H9 (cell line): ENCODE results near the gene EDARADD. TPM values are rescaled to one million over a fixed set of nuclear protein-coding genes. Genes with fewer than 3 reads are reported as not detected.

ENCODE experiments used
- DNase-seq: peaks from one replicate; pipeline ENCODE4 v3.0.0-alpha.2; 2017
- H2AFZ ChIP-seq: one replicate; pipeline ENCODE4 v1.6.1; 2013; ENCODE audit warnings: mild to moderate bottlenecking, low read length, control low read depth, moderate library complexity
- H2AK5ac ChIP-seq: 2 replicates; pipeline ENCODE4 v1.6.1; 2013; ENCODE audit warnings: low read length, control low read depth, mixed read lengths; ENCODE audit not compliant: insufficient read length
- H2BK120ac ChIP-seq: one replicate; pipeline ENCODE4 v1.6.1; 2013; ENCODE audit warnings: low read depth, mild to moderate bottlenecking, low read length, control low read depth, inconsistent platforms; ENCODE audit not compliant: poor library complexity, severe bottlenecking
- H2BK12ac ChIP-seq: 2 replicates; pipeline ENCODE4 v1.6.1; 2013; ENCODE audit warnings: low read length, control low read depth, mixed read lengths, low read depth; ENCODE audit not compliant: insufficient read length
- H2BK15ac ChIP-seq: 2 replicates; pipeline ENCODE4 v1.6.1; 2013; ENCODE audit warnings: low read depth, low read length, control low read depth
- H2BK20ac ChIP-seq: one replicate; pipeline ENCODE4 v1.6.1; 2013; ENCODE audit warnings: low read depth, mild to moderate bottlenecking, low read length, control low read depth, inconsistent platforms; ENCODE audit not compliant: poor library complexity, severe bottlenecking
- H2BK5ac ChIP-seq: 2 replicates; pipeline ENCODE4 v1.6.1; 2013; ENCODE audit warnings: low read length, control low read depth, mixed read lengths; ENCODE audit not compliant: insufficient read length
- H3K14ac ChIP-seq: 2 replicates; pipeline ENCODE4 v1.6.1; 2013; ENCODE audit warnings: low read length, control low read depth; ENCODE audit not compliant: insufficient read depth
- H3K18ac ChIP-seq: 2 replicates; pipeline ENCODE4 v1.6.1; 2013; ENCODE audit warnings: low read depth, mild to moderate bottlenecking, mixed read lengths, low read length, control low read depth; ENCODE audit not compliant: insufficient read length
- H3K23ac ChIP-seq: 2 replicates; pipeline ENCODE4 v1.6.1; 2013; ENCODE audit warnings: low read length, control low read depth, mixed read lengths, low read depth; ENCODE audit not compliant: insufficient read length
- H3K23me2 ChIP-seq: 2 replicates; pipeline ENCODE4 v1.6.1; 2013; ENCODE audit warnings: low read depth, mild to moderate bottlenecking, mixed read lengths, low read length, control low read depth; ENCODE audit not compliant: insufficient read length, poor library complexity, severe bottlenecking
- H3K27ac ChIP-seq: 2 replicates; pipeline ENCODE4 v1.5.1; 2013; ENCODE audit warnings: low read length, control low read depth, mixed read lengths, low read depth; ENCODE audit not compliant: insufficient read length
- H3K27me3 ChIP-seq: 2 replicates; pipeline ENCODE4 v1.6.1; 2013; ENCODE audit warnings: low read length, control low read depth, inconsistent platforms; ENCODE audit not compliant: insufficient read depth
- H3K4ac ChIP-seq: 2 replicates; pipeline ENCODE4 v1.6.1; 2013; ENCODE audit warnings: low read depth, mild to moderate bottlenecking, control low read depth, inconsistent platforms, low read length, moderate library complexity
- H3K4me1 ChIP-seq: 2 replicates; pipeline ENCODE4 v1.6.1; 2013; ENCODE audit warnings: low read length, control low read depth, inconsistent platforms; ENCODE audit not compliant: insufficient read depth
- H3K4me2 ChIP-seq: 2 replicates; pipeline ENCODE4 v1.6.1; 2013; ENCODE audit warnings: low read length, control low read depth, mixed read lengths; ENCODE audit not compliant: insufficient read length, insufficient read depth
- H3K56ac ChIP-seq: 2 replicates; pipeline ENCODE4 v1.6.1; 2013; ENCODE audit warnings: low read depth, mild to moderate bottlenecking, mixed read lengths, low read length, control low read depth; ENCODE audit not compliant: insufficient read length
- H3K79me1 ChIP-seq: 2 replicates; pipeline ENCODE4 v1.6.1; 2013; ENCODE audit warnings: low read depth, mild to moderate bottlenecking, moderate library complexity, low read length, control low read depth, inconsistent platforms; ENCODE audit not compliant: insufficient read depth, poor library complexity, severe bottlenecking
- H3K79me2 ChIP-seq: 2 replicates; pipeline ENCODE4 v1.6.1; 2013; ENCODE audit warnings: low read length, control low read depth, inconsistent platforms; ENCODE audit not compliant: insufficient read depth
- H3K9ac ChIP-seq: 2 replicates; pipeline ENCODE4 v1.6.1; 2013; ENCODE audit warnings: low read length, control low read depth, mixed read lengths; ENCODE audit not compliant: insufficient read length; ENCODE audit errors: extremely low read depth
- H3K9me3 ChIP-seq: one replicate; pipeline ENCODE4 v1.6.1; 2013; ENCODE audit warnings: low read depth, low read length, inconsistent platforms; ENCODE audit not compliant: control insufficient read depth
- H3T11ph ChIP-seq: one replicate; pipeline ENCODE4 v1.6.1; 2013; ENCODE audit warnings: mild to moderate bottlenecking, low read length, control low read depth, inconsistent platforms
- H4K20me1 ChIP-seq: one replicate; pipeline ENCODE4 v1.6.1; 2013; ENCODE audit not compliant: control insufficient read depth, insufficient read length, insufficient read depth
- H4K5ac ChIP-seq: 2 replicates; pipeline ENCODE4 v1.6.1; 2013; ENCODE audit warnings: low read depth, mild to moderate bottlenecking, mixed read lengths, low read length, control low read depth; ENCODE audit not compliant: insufficient read length
- H4K8ac ChIP-seq: replicated peaks from 2 replicates; pipeline ENCODE4 v1.6.1; 2013; ENCODE audit warnings: low read length, control low read depth, mixed read lengths, low read depth; ENCODE audit not compliant: insufficient read length
- H4K91ac ChIP-seq: 2 replicates; pipeline ENCODE4 v1.6.1; 2013; ENCODE audit warnings: low read depth, mild to moderate bottlenecking, moderate library complexity, mixed read lengths, low read length, control low read depth; ENCODE audit not compliant: insufficient read length
- H3K27ac Mint-ChIP-seq, 3 experiments: 2 replicates in 2 of 3; 3 replicates in 1 of 3; pipeline ENCODE4 v1.8.0; 2020 to 2021; ENCODE audit warnings: mixed read lengths in 3 of 3, mild to moderate bottlenecking in 1 of 3, moderate library complexity in 1 of 3
- H3K27me3 Mint-ChIP-seq: 2 replicates; pipeline ENCODE4 v1.8.0; 2021; ENCODE audit warnings: low read depth, mild to moderate bottlenecking, moderate library complexity, mixed read lengths
- H3K36me3 Mint-ChIP-seq, 3 experiments: 2 replicates in 2 of 3; 3 replicates in 1 of 3; pipeline ENCODE4 v1.8.0; 2020 to 2021; ENCODE audit warnings: low read depth in 3 of 3, mixed read lengths in 3 of 3; ENCODE audit not compliant: insufficient read depth in 1 of 3
- H3K4me1 Mint-ChIP-seq, 2 experiments: 2 replicates each; pipeline ENCODE4 v1.8.0; 2020; ENCODE audit warnings: mixed read lengths in 2 of 2
- H3K4me3 Mint-ChIP-seq, 2 experiments: 2 replicates in 1 of 2; 3 replicates in 1 of 2; pipeline ENCODE4 v1.8.0; 2020 to 2021; ENCODE audit warnings: mild to moderate bottlenecking in 2 of 2, mixed read lengths in 2 of 2, moderate library complexity in 1 of 2
- H3K9me3 Mint-ChIP-seq, 2 experiments: 2 replicates in 1 of 2; 3 replicates in 1 of 2; pipeline ENCODE4 v1.8.0; 2020; ENCODE audit warnings: mild to moderate bottlenecking in 2 of 2, mixed read lengths in 2 of 2, moderate library complexity in 1 of 2
- WGBS: extraction: QIAGEN DNeasy Blood & Tissue Kit; methylation state at CpG from one replicate; pipeline ENCODE4 v1.1.7; 2013; ENCODE audit warnings: missing lambda C conversion rate, low lambda C conversion rate, mixed read lengths; ENCODE audit not compliant: insufficient read length; ENCODE audit errors: extremely low coverage; 5-methylcytosine and 5-hydroxymethylcytosine counted together
- total RNA-seq: library from RNA; stranded (reverse); gene quantifications from 2 replicates; pipeline ENCODE4 v1.2.1, GENCODE V29; 2021
- TF ChIP-seq, protein P1 (sequence below): fragments of 200-600 bp; sonication (generic); conservative IDR thresholded peaks from 3 replicates; pipeline ENCODE4 v1.8.0; 2021; ENCODE audit warnings: antibody characterized with exemption, mild to moderate bottlenecking

The EDARADD gene
- total RNA-seq, 1 experiment from 2014 or later, result 3.8 TPM

DNA sequence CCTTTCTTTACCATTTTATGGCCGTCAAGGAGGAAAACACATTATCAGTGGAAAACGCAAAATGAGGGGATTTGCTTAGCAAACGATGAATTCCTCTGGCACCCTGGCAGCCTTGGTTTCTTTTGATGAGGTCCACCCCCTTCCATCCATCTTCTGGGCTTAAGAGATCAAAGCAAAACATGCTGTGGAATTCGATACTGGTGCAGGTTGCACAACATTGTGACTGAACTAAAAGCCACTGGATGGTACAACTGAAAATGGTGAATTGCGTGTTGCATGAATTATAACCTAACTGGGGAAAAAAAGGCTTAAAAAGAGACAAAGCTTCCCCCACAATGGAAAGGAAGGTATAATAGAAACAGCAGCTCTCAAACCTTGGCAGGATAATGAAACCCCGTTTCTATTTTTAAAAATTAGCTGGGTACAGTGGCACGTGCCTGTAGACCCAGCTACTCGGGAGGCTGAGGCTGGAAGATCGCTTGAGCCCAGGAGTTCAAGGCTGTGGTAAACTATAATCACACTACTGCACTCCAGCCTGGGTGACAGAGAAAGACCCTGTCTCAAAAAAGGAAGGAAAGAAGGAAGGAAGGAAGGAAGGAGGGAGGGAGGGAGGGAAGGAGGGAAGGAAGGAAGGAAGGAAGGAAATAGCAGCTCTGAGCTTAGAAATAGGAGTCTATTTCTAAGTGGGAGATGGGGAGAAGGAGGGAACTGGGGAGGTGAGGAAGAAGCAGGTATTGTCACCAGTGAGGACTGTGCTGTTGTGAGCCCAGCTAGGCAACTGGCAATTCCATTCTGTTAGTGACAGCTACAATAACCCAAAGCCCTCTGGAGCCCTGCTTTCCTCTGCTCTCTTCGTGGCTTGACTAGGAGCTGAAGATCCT, 100.7 kb downstream of the EDARADD start:
- no peaks in the 10 kb centered on the region for H3K23me2 ChIP-seq
- no peak overlapping the region for H3K4me2 ChIP-seq
- no peaks in the 10 kb centered on the region for H3K79me1 ChIP-seq
- H3K27ac ChIP-seq, result no peak overlapping the region
- H3K79me2 ChIP-seq, result no peaks in the 10 kb centered on the region
- no peak overlapping the region for H2BK12ac ChIP-seq
- Mint-ChIP-seq H3K4me1 (peaks cover 13 to 19% of the 10 kb centered on the region in 2 experiments), H3K4me3 (no peak overlapping the region), H3K27ac (no peak overlapping the region), H3K36me3 (no peaks in the 10 kb centered on the region), H3K9me3 (no peaks in the 10 kb centered on the region), H3K27me3 (no peaks in the 10 kb centered on the region; the same call in 1 of the 2 replicates)
- no peaks in the 10 kb centered on the region for H3K9me3 ChIP-seq
- H3K14ac ChIP-seq, result no peak overlapping the region
- no peak overlapping the region for H2BK120ac ChIP-seq
- no peak overlapping the region for H3T11ph ChIP-seq
- no peak overlapping the region for H3K23ac ChIP-seq
- H3K9ac ChIP-seq, result no peak overlapping the region
- no peaks in the 10 kb centered on the region for H3K27me3 ChIP-seq
- H3K4me1 ChIP-seq, result peaks cover 2% of the 10 kb centered on the region; the same call in 1 of the 2 replicates
- no peak overlapping the region for H3K18ac ChIP-seq
- H2AK5ac ChIP-seq, result no peak overlapping the region
- no peak overlapping the region for H2AFZ ChIP-seq
- H4K8ac ChIP-seq, result no peak overlapping the region
- H3K4ac ChIP-seq, result no peak overlapping the region
- no peak overlapping the region for H4K91ac ChIP-seq
- TF ChIP-seq, protein P1, sequence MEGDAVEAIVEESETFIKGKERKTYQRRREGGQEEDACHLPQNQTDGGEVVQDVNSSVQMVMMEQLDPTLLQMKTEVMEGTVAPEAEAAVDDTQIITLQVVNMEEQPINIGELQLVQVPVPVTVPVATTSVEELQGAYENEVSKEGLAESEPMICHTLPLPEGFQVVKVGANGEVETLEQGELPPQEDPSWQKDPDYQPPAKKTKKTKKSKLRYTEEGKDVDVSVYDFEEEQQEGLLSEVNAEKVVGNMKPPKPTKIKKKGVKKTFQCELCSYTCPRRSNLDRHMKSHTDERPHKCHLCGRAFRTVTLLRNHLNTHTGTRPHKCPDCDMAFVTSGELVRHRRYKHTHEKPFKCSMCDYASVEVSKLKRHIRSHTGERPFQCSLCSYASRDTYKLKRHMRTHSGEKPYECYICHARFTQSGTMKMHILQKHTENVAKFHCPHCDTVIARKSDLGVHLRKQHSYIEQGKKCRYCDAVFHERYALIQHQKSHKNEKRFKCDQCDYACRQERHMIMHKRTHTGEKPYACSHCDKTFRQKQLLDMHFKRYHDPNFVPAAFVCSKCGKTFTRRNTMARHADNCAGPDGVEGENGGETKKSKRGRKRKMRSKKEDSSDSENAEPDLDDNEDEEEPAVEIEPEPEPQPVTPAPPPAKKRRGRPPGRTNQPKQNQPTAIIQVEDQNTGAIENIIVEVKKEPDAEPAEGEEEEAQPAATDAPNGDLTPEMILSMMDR, result no peak
- no peak for DNase-seq
- H2BK5ac ChIP-seq, result no peak overlapping the region
- no CpG with 5 or more reads among the region's 10 CpGs for WGBS
- no peak overlapping the region for H3K56ac ChIP-seq
- no peak overlapping the region for H2BK15ac ChIP-seq
- no peak overlapping the region for H2BK20ac ChIP-seq
- no peak overlapping the region for H4K5ac ChIP-seq
- no peaks in the 10 kb centered on the region for H4K20me1 ChIP-seq
